ENCODE results near the gene KCNQ1. TPM values are rescaled to one million over a fixed set of nuclear protein-coding genes. Genes with fewer than 3 reads are reported as not detected.

Gene KCNQ1
- total RNA-seq, 1 donor from 2014 or later: 2.6 TPM

GRCh38 chr11:2549876-2550605 lies 105.2 kb downstream of the KCNQ1 start:
- peaks cover 0 to 7% (median 0%) of the 10 kb centered on the region in 3 donors for H3K27me3 ChIP-seq (ENCODE audit: control insufficient read depth in 3 of 3, insufficient read depth in 3 of 3, low read length in 3 of 3)
- H3K27ac ChIP-seq (ENCODE audit: low read depth, low read length): no peak overlapping the region
- no peak overlapping the region for H3K9ac ChIP-seq (ENCODE audit: low read depth in 1 of 3, low read length in 3 of 3)
- no peaks in the 10 kb centered on the region for H3K4me1 ChIP-seq (ENCODE audit: control insufficient read depth in 3 of 3, insufficient read depth in 3 of 3, low read length in 3 of 3)
- peaks cover 0 to 5% (median 0%) of the 10 kb centered on the region in 3 donors for H3K9me3 ChIP-seq (ENCODE audit: control insufficient read depth in 3 of 3, low read length in 3 of 3)
- H3K4me3 ChIP-seq (ENCODE audit: low read length in 3 of 3): no peak overlapping the region
- H3K36me3 ChIP-seq (ENCODE audit: control insufficient read depth in 3 of 3, insufficient read depth in 3 of 3, low read length in 3 of 3): no peaks in the 10 kb centered on the region

- Histone ChIP-seq H3K9me3 (ENCODE audit: control insufficient read depth in 3 of 3, low read length in 3 of 3) (peaks cover 0 to 5% (median 0%) of the 10 kb centered on the region in 3 donors), H3K36me3 (ENCODE audit: control insufficient read depth in 3 of 3, insufficient read depth in 3 of 3, low read length in 3 of 3) (no peaks in the 10 kb centered on the region), H3K4me3 (ENCODE audit: low read length in 3 of 3) (no peak overlapping the region), H3K9ac (ENCODE audit: low read depth in 1 of 3, low read length in 3 of 3) (no peak overlapping the region), H3K27me3 (ENCODE audit: control insufficient read depth in 3 of 3, insufficient read depth in 3 of 3, low read length in 3 of 3) (peaks cover 0 to 7% (median 0%) of the 10 kb centered on the region in 3 donors), H3K4me1 (ENCODE audit: control insufficient read depth in 3 of 3, insufficient read depth in 3 of 3, low read length in 3 of 3) (no peaks in the 10 kb centered on the region), H3K27ac (ENCODE audit: low read depth, low read length) (no peak overlapping the region)
Measured at GRCh38 chr11:2550606-2550970, 105.8 kb downstream of the KCNQ1 start.

- Histone ChIP-seq H3K36me3 (ENCODE audit: control insufficient read depth in 3 of 3, insufficient read depth in 3 of 3, low read length in 3 of 3) (no peaks in the 10 kb centered on the region), H3K9me3 (ENCODE audit: control insufficient read depth in 3 of 3, low read length in 3 of 3) (peaks cover 0 to 5% (median 0%) of the 10 kb centered on the region in 3 donors), H3K4me3 (ENCODE audit: low read length in 3 of 3) (no peak overlapping the region), H3K27ac (ENCODE audit: low read depth, low read length) (no peak overlapping the region), H3K4me1 (ENCODE audit: control insufficient read depth in 3 of 3, insufficient read depth in 3 of 3, low read length in 3 of 3) (no peaks in the 10 kb centered on the region), H3K27me3 (ENCODE audit: control insufficient read depth in 3 of 3, insufficient read depth in 3 of 3, low read length in 3 of 3) (peaks cover 0 to 7% (median 0%) of the 10 kb centered on the region in 3 donors), H3K9ac (ENCODE audit: low read depth in 1 of 3, low read length in 3 of 3) (no peak overlapping the region)
Measured at GRCh38 chr11:2551131-2551530, 106.3 kb downstream of the KCNQ1 start.

- peaks cover 0 to 7% (median 0%) of the 10 kb centered on the region in 3 donors for H3K27me3 ChIP-seq (ENCODE audit: control insufficient read depth in 3 of 3, insufficient read depth in 3 of 3, low read length in 3 of 3)
- no peak overlapping the region for H3K27ac ChIP-seq (ENCODE audit: low read depth, low read length)
- H3K9ac ChIP-seq (ENCODE audit: low read depth in 1 of 3, low read length in 3 of 3): no peak overlapping the region
- peaks cover 0 to 5% (median 0%) of the 10 kb centered on the region in 3 donors for H3K9me3 ChIP-seq (ENCODE audit: control insufficient read depth in 3 of 3, low read length in 3 of 3)
- no peaks in the 10 kb centered on the region for H3K4me1 ChIP-seq (ENCODE audit: control insufficient read depth in 3 of 3, insufficient read depth in 3 of 3, low read length in 3 of 3)
- no peak overlapping the region for H3K4me3 ChIP-seq (ENCODE audit: low read length in 3 of 3)
- no peaks in the 10 kb centered on the region for H3K36me3 ChIP-seq (ENCODE audit: control insufficient read depth in 3 of 3, insufficient read depth in 3 of 3, low read length in 3 of 3)
Measured at GRCh38 chr11:2552210-2552609, 107.4 kb downstream of the KCNQ1 start.

GRCh38 chr11:2553198-2553597 lies 108.4 kb downstream of the KCNQ1 start:
- Histone ChIP-seq H3K27ac (ENCODE audit: low read depth, low read length) (no peak overlapping the region), H3K9me3 (ENCODE audit: control insufficient read depth in 3 of 3, low read length in 3 of 3) (peaks cover 0 to 5% (median 0%) of the 10 kb centered on the region in 3 donors), H3K9ac (ENCODE audit: low read depth in 1 of 3, low read length in 3 of 3) (no peak overlapping the region)

GRCh38 chr11:2553886-2554285 lies 109.1 kb downstream of the KCNQ1 start:
- Histone ChIP-seq H3K27me3 (ENCODE audit: control insufficient read depth in 3 of 3, insufficient read depth in 3 of 3, low read length in 3 of 3) (peaks cover 0 to 7% (median 0%) of the 10 kb centered on the region in 3 donors), H3K4me3 (ENCODE audit: low read length in 3 of 3) (no peak overlapping the region), H3K27ac (ENCODE audit: low read depth, low read length) (no peak overlapping the region), H3K9ac (ENCODE audit: low read depth in 1 of 3, low read length in 3 of 3) (no peak overlapping the region), H3K4me1 (ENCODE audit: control insufficient read depth in 3 of 3, insufficient read depth in 3 of 3, low read length in 3 of 3) (no peaks in the 10 kb centered on the region), H3K36me3 (ENCODE audit: control insufficient read depth in 3 of 3, insufficient read depth in 3 of 3, low read length in 3 of 3) (no peaks in the 10 kb centered on the region), H3K9me3 (ENCODE audit: control insufficient read depth in 3 of 3, low read length in 3 of 3) (peaks cover 0 to 5% (median 0%) of the 10 kb centered on the region in 3 donors)

More at GRCh38 chr11:2553198-2553597, 108.4 kb downstream of the KCNQ1 start:
- Histone ChIP-seq H3K4me3 (ENCODE audit: low read length in 3 of 3) (no peak overlapping the region), H3K27me3 (ENCODE audit: control insufficient read depth in 3 of 3, insufficient read depth in 3 of 3, low read length in 3 of 3) (peaks cover 0 to 7% (median 0%) of the 10 kb centered on the region in 3 donors), H3K36me3 (ENCODE audit: control insufficient read depth in 3 of 3, insufficient read depth in 3 of 3, low read length in 3 of 3) (no peaks in the 10 kb centered on the region), H3K4me1 (ENCODE audit: control insufficient read depth in 3 of 3, insufficient read depth in 3 of 3, low read length in 3 of 3) (no peaks in the 10 kb centered on the region)

- Histone ChIP-seq H3K36me3 (ENCODE audit: control insufficient read depth in 3 of 3, insufficient read depth in 3 of 3, low read length in 3 of 3) (no peaks in the 10 kb centered on the region), H3K27ac (ENCODE audit: low read depth, low read length) (no peak overlapping the region), H3K9me3 (ENCODE audit: control insufficient read depth in 3 of 3, low read length in 3 of 3) (peaks cover 0 to 5% (median 0%) of the 10 kb centered on the region in 3 donors), H3K27me3 (ENCODE audit: control insufficient read depth in 3 of 3, insufficient read depth in 3 of 3, low read length in 3 of 3) (peaks cover 0 to 7% (median 0%) of the 10 kb centered on the region in 3 donors), H3K4me1 (ENCODE audit: control insufficient read depth in 3 of 3, insufficient read depth in 3 of 3, low read length in 3 of 3) (no peaks in the 10 kb centered on the region), H3K4me3 (ENCODE audit: low read length in 3 of 3) (no peak overlapping the region), H3K9ac (ENCODE audit: low read depth in 1 of 3, low read length in 3 of 3) (no peak overlapping the region)
Measured at GRCh38 chr11:2554338-2555207, 109.8 kb downstream of the KCNQ1 start.

GRCh38 chr11:2555336-2555735 lies 110.5 kb downstream of the KCNQ1 start:
- no peak overlapping the region for H3K9ac ChIP-seq (ENCODE audit: low read depth in 1 of 3, low read length in 3 of 3)
- H3K27me3 ChIP-seq (ENCODE audit: control insufficient read depth in 3 of 3, insufficient read depth in 3 of 3, low read length in 3 of 3): peaks cover 0 to 6% (median 0%) of the 10 kb centered on the region in 3 donors
- no peaks in the 10 kb centered on the region for H3K36me3 ChIP-seq (ENCODE audit: control insufficient read depth in 3 of 3, insufficient read depth in 3 of 3, low read length in 3 of 3)
- no peak overlapping the region for H3K27ac ChIP-seq (ENCODE audit: low read depth, low read length)
- H3K4me3 ChIP-seq (ENCODE audit: low read length in 3 of 3): no peak overlapping the region
- H3K9me3 ChIP-seq (ENCODE audit: control insufficient read depth in 3 of 3, low read length in 3 of 3): peaks cover 0 to 5% (median 0%) of the 10 kb centered on the region in 3 donors
- no peaks in the 10 kb centered on the region for H3K4me1 ChIP-seq (ENCODE audit: control insufficient read depth in 3 of 3, insufficient read depth in 3 of 3, low read length in 3 of 3)

GRCh38 chr11:2555891-2556290 lies 111.1 kb downstream of the KCNQ1 start:
- no peak overlapping the region for H3K9ac ChIP-seq (ENCODE audit: low read depth in 1 of 3, low read length in 3 of 3)
- H3K36me3 ChIP-seq (ENCODE audit: control insufficient read depth in 3 of 3, insufficient read depth in 3 of 3, low read length in 3 of 3): no peaks in the 10 kb centered on the region
- H3K27me3 ChIP-seq (ENCODE audit: control insufficient read depth in 3 of 3, insufficient read depth in 3 of 3, low read length in 3 of 3): peaks cover 0 to 3% (median 0%) of the 10 kb centered on the region in 3 donors
- H3K4me1 ChIP-seq (ENCODE audit: control insufficient read depth in 3 of 3, insufficient read depth in 3 of 3, low read length in 3 of 3): no peaks in the 10 kb centered on the region
- H3K27ac ChIP-seq (ENCODE audit: low read depth, low read length): no peak overlapping the region
- peaks cover 0 to 5% (median 0%) of the 10 kb centered on the region in 3 donors for H3K9me3 ChIP-seq (ENCODE audit: control insufficient read depth in 3 of 3, low read length in 3 of 3)
- H3K4me3 ChIP-seq (ENCODE audit: low read length in 3 of 3): no peak overlapping the region

- Histone ChIP-seq H3K4me1 (ENCODE audit: control insufficient read depth in 3 of 3, insufficient read depth in 3 of 3, low read length in 3 of 3) (no peaks in the 10 kb centered on the region), H3K27ac (ENCODE audit: low read depth, low read length) (no peak overlapping the region)
Measured at GRCh38 chr11:2557381-2557780, 112.6 kb downstream of the KCNQ1 start.

More at GRCh38 chr11:2557381-2557780, 112.6 kb downstream of the KCNQ1 start:
- Histone ChIP-seq H3K4me3 (ENCODE audit: low read length in 3 of 3) (no peak overlapping the region), H3K9ac (ENCODE audit: low read depth in 1 of 3, low read length in 3 of 3) (no peak overlapping the region), H3K9me3 (ENCODE audit: control insufficient read depth in 3 of 3, low read length in 3 of 3) (no peaks in the 10 kb centered on the region), H3K27me3 (ENCODE audit: control insufficient read depth in 3 of 3, insufficient read depth in 3 of 3, low read length in 3 of 3) (peaks cover 0 to 3% (median 0%) of the 10 kb centered on the region in 3 donors), H3K36me3 (ENCODE audit: control insufficient read depth in 3 of 3, insufficient read depth in 3 of 3, low read length in 3 of 3) (no peaks in the 10 kb centered on the region)

Measured in skeletal muscle tissue (tissue), 4 donors.